ENCODE data around the gene SLC35B2. TPM values are rescaled to one million over a fixed set of nuclear protein-coding genes. Genes with fewer than 3 reads are reported as not detected.

SLC35B2 gene
- total RNA-seq, 1 experiment from 2014 or later: 105 TPM

GRCh38 chr6:44265007-44265721 lies 7.8 kb upstream of the SLC35B2 start, which contains the start of gene NFKBIE:
Gene NFKBIE (minus strand): TSS chr6:44265551. CDS start chr6:44265346, 205 bp downstream.
- ChIA-PET CTCF (no interaction called here), POLR2A (no interaction called here)
- H3K9me3 ChIP-seq (ENCODE audit: control insufficient read depth, insufficient read depth, low read depth, low read length): no peaks in the 10 kb centered on the region
- in situ Hi-C loops (cut with HindIII; ENCODE audit: low pct_unique_long_range_greater_than_20kb, low sequenced_read_pairs) (no loop called here), intact Hi-C loops (cut with micrococcal nuclease; ENCODE audit: unreplicated experiment) (no loop called here)
- BruUV-seq (replicated peaks): no TSS peak
- peaks cover 12% of the 10 kb centered on the region for H3K27me3 ChIP-seq (ENCODE audit: control insufficient read depth, insufficient read depth, low read length)
- H3K4me3 ChIP-seq (ENCODE audit: low read depth in 2 of 2, low read length in 2 of 2): peak within 1 kb of the TSS; percentile 86
- TF ChIP-seq SIN3A (IDR thresholded peaks at IDR 0.05; ENCODE audit: borderline replicate concordance, insufficient read depth, low read depth, low read length) (peak; percentile 69; the same call in 1 of the 2 replicates), POLR2AphosphoS5 (IDR thresholded peaks at IDR 0.05; ENCODE audit: low read depth, low read length) (peak; percentile 89), TCF7L2 (IDR thresholded peaks at IDR 0.05; ENCODE audit: low read depth, low read length) (no peak), CTCF (IDR thresholded peaks at IDR 0.05) (peak; percentile 69)
- TF ChIP-seq, protein P1, sequence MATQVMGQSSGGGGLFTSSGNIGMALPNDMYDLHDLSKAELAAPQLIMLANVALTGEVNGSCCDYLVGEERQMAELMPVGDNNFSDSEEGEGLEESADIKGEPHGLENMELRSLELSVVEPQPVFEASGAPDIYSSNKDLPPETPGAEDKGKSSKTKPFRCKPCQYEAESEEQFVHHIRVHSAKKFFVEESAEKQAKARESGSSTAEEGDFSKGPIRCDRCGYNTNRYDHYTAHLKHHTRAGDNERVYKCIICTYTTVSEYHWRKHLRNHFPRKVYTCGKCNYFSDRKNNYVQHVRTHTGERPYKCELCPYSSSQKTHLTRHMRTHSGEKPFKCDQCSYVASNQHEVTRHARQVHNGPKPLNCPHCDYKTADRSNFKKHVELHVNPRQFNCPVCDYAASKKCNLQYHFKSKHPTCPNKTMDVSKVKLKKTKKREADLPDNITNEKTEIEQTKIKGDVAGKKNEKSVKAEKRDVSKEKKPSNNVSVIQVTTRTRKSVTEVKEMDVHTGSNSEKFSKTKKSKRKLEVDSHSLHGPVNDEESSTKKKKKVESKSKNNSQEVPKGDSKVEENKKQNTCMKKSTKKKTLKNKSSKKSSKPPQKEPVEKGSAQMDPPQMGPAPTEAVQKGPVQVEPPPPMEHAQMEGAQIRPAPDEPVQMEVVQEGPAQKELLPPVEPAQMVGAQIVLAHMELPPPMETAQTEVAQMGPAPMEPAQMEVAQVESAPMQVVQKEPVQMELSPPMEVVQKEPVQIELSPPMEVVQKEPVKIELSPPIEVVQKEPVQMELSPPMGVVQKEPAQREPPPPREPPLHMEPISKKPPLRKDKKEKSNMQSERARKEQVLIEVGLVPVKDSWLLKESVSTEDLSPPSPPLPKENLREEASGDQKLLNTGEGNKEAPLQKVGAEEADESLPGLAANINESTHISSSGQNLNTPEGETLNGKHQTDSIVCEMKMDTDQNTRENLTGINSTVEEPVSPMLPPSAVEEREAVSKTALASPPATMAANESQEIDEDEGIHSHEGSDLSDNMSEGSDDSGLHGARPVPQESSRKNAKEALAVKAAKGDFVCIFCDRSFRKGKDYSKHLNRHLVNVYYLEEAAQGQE (IDR thresholded peaks at IDR 0.05; ENCODE audit: insufficient read depth in 1 of 2, low read depth in 2 of 2, low read length in 1 of 2): no peak
- no peak for DNase-seq (ENCODE audit: low read depth, low spot score)
- H3K4me1 ChIP-seq (ENCODE audit: control insufficient read depth, insufficient read depth, low read length): peaks cover 23% of the 10 kb centered on the region
- H3K27ac ChIP-seq (ENCODE audit: low read length): peak within 1 kb of the TSS; percentile 79
- no peaks in the 10 kb centered on the region; the same call in none of the 2 replicates for H3K36me3 ChIP-seq (ENCODE audit: control insufficient read depth, insufficient read depth, low read length)
- ATAC-seq: peak; percentile 86

GRCh38 chr6:44264154-44265006 lies 7.1 kb upstream of the SLC35B2 start:
- Histone ChIP-seq H3K27me3 (ENCODE audit: control insufficient read depth, insufficient read depth, low read length) (peaks cover 5% of the 10 kb centered on the region), H3K4me1 (ENCODE audit: control insufficient read depth, insufficient read depth, low read length) (peaks cover 23% of the 10 kb centered on the region), H3K9me3 (ENCODE audit: control insufficient read depth, insufficient read depth, low read depth, low read length) (no peaks in the 10 kb centered on the region), H3K36me3 (ENCODE audit: control insufficient read depth, insufficient read depth, low read length) (no peaks in the 10 kb centered on the region; the same call in none of the 2 replicates), H3K27ac (ENCODE audit: low read length) (peak overlapping the region; percentile 73), H3K4me3 (ENCODE audit: low read depth in 2 of 2, low read length in 2 of 2) (peak overlapping the region; percentile 86)
- POLR2A ChIA-PET: no interaction called here
- TF ChIP-seq TCF7L2 (IDR thresholded peaks at IDR 0.05; ENCODE audit: low read depth, low read length) (no peak), CTCF (IDR thresholded peaks at IDR 0.05) (no peak), POLR2AphosphoS5 (IDR thresholded peaks at IDR 0.05; ENCODE audit: low read depth, low read length) (no peak), SIN3A (IDR thresholded peaks at IDR 0.05; ENCODE audit: borderline replicate concordance, insufficient read depth, low read depth, low read length) (no peak)
- TF ChIP-seq, protein P1 (IDR thresholded peaks at IDR 0.05; ENCODE audit: insufficient read depth in 1 of 2, low read depth in 2 of 2, low read length in 1 of 2): no peak
- in situ Hi-C loops (cut with HindIII; ENCODE audit: low pct_unique_long_range_greater_than_20kb, low sequenced_read_pairs): no loop called here
- CTCF ChIA-PET: no interaction called here
- intact Hi-C loops (cut with micrococcal nuclease; ENCODE audit: unreplicated experiment): no loop called here
- BruUV-seq (replicated peaks): TSS peak; percentile 83
- ATAC-seq: no peak
- DNase-seq (ENCODE audit: low read depth, low spot score): no peak

Data from Panc1 (cell line).